K562 (cell line): ENCODE results near the gene TSSK2. TPM values are rescaled to one million over a fixed set of nuclear protein-coding genes. Genes with fewer than 3 reads are reported as not detected.

Source experiments
- ATAC-seq: fragments of 200-7000 bp; cut with Tn5 transposase; 3 replicates; pipeline ENCODE4 v1.9.1; 2020; ENCODE audit warnings: moderate library complexity
- BruUV-seq: library from RNA; stranded (reverse); fragments of 400-500 nt; replicated peaks from 2 replicates; lab custom pipeline; 2021; lab: Mats Ljungman, UMichigan
- CTCF ChIA-PET: fragments of 300-600 bp; formaldehyde crosslinking; extraction: SDS; loops from one replicate; lab custom pipeline; 2021; ENCODE audit warnings: low intra/inter-chr PET ratio; lab: Yijun Ruan, JAX
- POLR2A ChIA-PET: fragments of 300-600, 350-650 bp; sonication (Branson Sonifier 250); formaldehyde crosslinking; extraction: SDS; loops from one replicate; lab custom pipeline; 2021; ENCODE audit warnings: antibody characterized with exemption, inconsistent platforms; lab: Yijun Ruan, JAX
- DNase-seq, 4 experiments: peaks; one replicate each; pipeline versions ENCODE4 v3.0.0 to v3.0.0-alpha.2; 2011 to 2018; ENCODE audit warnings: low spot score in 3 of 4, mixed read lengths in 3 of 4; ENCODE audit errors: extremely low read depth in 1 of 4
- FAIRE-seq: peaks from 2 replicates; lab custom pipeline; 2011; peaks lifted over from hg19 to GRCh38; lab: Jason Lieb, UNC
- H2AFZ ChIP-seq: 2 replicates; pipeline ENCODE4 v1.6.0; 2011; ENCODE audit warnings: low read depth, low read length, control low read depth, inconsistent platforms
- H3K27ac ChIP-seq: fragments of 200-600 bp; 3 replicates; pipeline ENCODE4 v1.8.0; 2011; ENCODE audit warnings: low read depth, mild to moderate bottlenecking, control low read depth, inconsistent platforms, low read length, moderate library complexity, mixed read lengths; ENCODE audit errors: extremely low read depth
- H3K27me3 ChIP-seq, 2 experiments: fragments of 300-600 bp in 1 of 2; 2 replicates in 1 of 2; 3 replicates in 1 of 2; pipeline versions ENCODE4 v1.6.0 to v1.8.0; 2011; ENCODE audit warnings: inconsistent platforms in 2 of 2, low read length in 2 of 2, mild to moderate bottlenecking in 1 of 2, mixed read lengths in 1 of 2, moderate library complexity in 1 of 2; ENCODE audit not compliant: control insufficient read depth in 2 of 2, insufficient read depth in 2 of 2
- H3K36me3 ChIP-seq: fragments of 300-600 bp; 3 replicates; pipeline ENCODE4 v1.8.0; 2011; ENCODE audit warnings: mild to moderate bottlenecking, low read length, inconsistent platforms; ENCODE audit not compliant: control insufficient read depth, insufficient read depth
- H3K4me1 ChIP-seq, 2 experiments: fragments of 200-600 bp in 1 of 2; replicated peaks in 1 of 2; 2 replicates in 1 of 2; 3 replicates in 1 of 2; pipeline versions ENCODE4 v1.5.1 to v1.8.0; 2011; ENCODE audit warnings: inconsistent platforms in 2 of 2, low read length in 2 of 2, mild to moderate bottlenecking in 1 of 2, mixed read lengths in 1 of 2, moderate library complexity in 1 of 2; ENCODE audit not compliant: control insufficient read depth in 2 of 2, insufficient read depth in 2 of 2
- H3K4me2 ChIP-seq: 2 replicates; pipeline ENCODE4 v1.6.1; 2011; ENCODE audit warnings: low read length, control low read depth, inconsistent platforms, mixed read lengths; ENCODE audit not compliant: insufficient read depth
- H3K4me3 ChIP-seq: fragments of 200-600 bp; sonication (generic), shearing (Covaris generic); 2 replicates; pipeline ENCODE4 v1.5.1; 2016; ENCODE audit warnings: control low read depth, inconsistent platforms
- H3K79me2 ChIP-seq: fragments of 200-600 bp; 3 replicates; pipeline ENCODE4 v1.8.0; 2011; ENCODE audit warnings: low read length, inconsistent platforms; ENCODE audit not compliant: control insufficient read depth, insufficient read depth
- H3K9ac ChIP-seq, 2 experiments: 2 replicates each; pipeline versions ENCODE4 v1.6.0 to v1.6.1; 2011; ENCODE audit warnings: low read depth in 2 of 2, low read length in 2 of 2, control low read depth in 1 of 2, inconsistent platforms in 1 of 2, mild to moderate bottlenecking in 1 of 2, mixed read lengths in 1 of 2; ENCODE audit not compliant: insufficient read depth in 1 of 2
- H3K9me1 ChIP-seq: one replicate; pipeline ENCODE4 v1.6.0; 2011; ENCODE audit warnings: inconsistent platforms, mild to moderate bottlenecking, low read length, moderate library complexity; ENCODE audit not compliant: control insufficient read depth, insufficient read depth
- H3K9me3 ChIP-seq: replicated peaks from 2 replicates; pipeline ENCODE4 v1.5.1; 2011; ENCODE audit warnings: low read depth, low read length, inconsistent platforms; ENCODE audit not compliant: control insufficient read depth, insufficient read depth
- H4K20me1 ChIP-seq: replicated peaks from 2 replicates; pipeline ENCODE4 v1.6.1; 2011; ENCODE audit warnings: low read length, inconsistent platforms, mixed read lengths; ENCODE audit not compliant: control insufficient read depth, insufficient read depth
- ARID3B ChIP-seq: fragments of 250-450 bp; sonication (Bioruptor Pico); IDR thresholded peaks from 2 replicates; pipeline ENCODE4 v1.4.0; 2020; ENCODE audit warnings: borderline replicate concordance
- BHLHE40 ChIP-seq: IDR thresholded peaks from 2 replicates; pipeline ENCODE4 v1.6.1; 2011; ENCODE audit warnings: low read length, improper control_type of control experiment
- CC2D1A ChIP-seq: fragments of 450-650 bp; IDR thresholded peaks from 2 replicates; pipeline ENCODE4 v1.6.1; 2017; ENCODE audit warnings: mild to moderate bottlenecking
- DACH1 ChIP-seq: fragments of 450-650 bp; IDR thresholded peaks from 2 replicates; pipeline ENCODE4 v1.6.1; 2018; ENCODE audit not compliant: partially characterized antibody
- EZH2 ChIP-seq: IDR thresholded peaks from 2 replicates; pipeline ENCODE4 v1.6.1; 2012; ENCODE audit warnings: low read depth, mild to moderate bottlenecking, inconsistent platforms, low read length, borderline replicate concordance
- HNRNPK ChIP-seq: fragments of 200-400 bp; formaldehyde crosslinking; IDR thresholded peaks from one replicate; pipeline ENCODE4 v1.6.1; 2018; ENCODE audit warnings: mild to moderate bottlenecking, low read depth, low read length; ENCODE audit not compliant: poor library complexity, severe bottlenecking
- KDM1A ChIP-seq, 2 experiments: fragments of 450-650 bp; IDR thresholded peaks; 2 replicates each; pipeline ENCODE4 v1.6.1; 2016; ENCODE audit warnings: mild to moderate bottlenecking in 2 of 2
- PTBP1 ChIP-seq: fragments of 200-400 bp; formaldehyde crosslinking; IDR thresholded peaks from 2 replicates; pipeline ENCODE4 v1.6.1; 2017; ENCODE audit warnings: low read depth, low read length
- RB1 ChIP-seq: fragments of 450-650 bp; IDR thresholded peaks from 2 replicates; pipeline ENCODE4 v1.6.1; 2017; ENCODE audit warnings: low read depth, mild to moderate bottlenecking
- SETDB1 ChIP-seq: IDR thresholded peaks from one replicate; pipeline ENCODE4 v1.6.1; 2012; ENCODE audit warnings: low read length, control low read depth, inconsistent platforms
- SMAD1 ChIP-seq: fragments of 150-350 bp; IDR thresholded peaks from 2 replicates; pipeline ENCODE4 v1.6.1; 2014; ENCODE audit warnings: low read length, low read depth; ENCODE audit not compliant: partially characterized antibody
- STAT6 ChIP-seq: sonication (generic); formaldehyde crosslinking; IDR thresholded peaks from 2 replicates; pipeline ENCODE4 v1.8.1; 2023; ENCODE audit warnings: mild to moderate bottlenecking, missing genetic modification reagents
- TEAD1 ChIP-seq, 2 experiments: fragments of 450-650 bp in 1 of 2; sonication (generic) in 1 of 2; formaldehyde crosslinking; IDR thresholded peaks; 2 replicates each; pipeline versions ENCODE4 v1.4.0 to v1.8.0; 2020 to 2022; ENCODE audit warnings: mild to moderate bottlenecking in 2 of 2, missing genetic modification reagents in 1 of 2
- TEAD4 ChIP-seq, 2 experiments: sonication (generic) in 1 of 2; formaldehyde crosslinking in 1 of 2; IDR thresholded peaks; 2 replicates each; pipeline versions ENCODE4 v1.6.1 to v1.8.0; 2012 to 2022; ENCODE audit warnings: borderline replicate concordance in 1 of 2, inconsistent platforms in 1 of 2, low read length in 1 of 2, mild to moderate bottlenecking in 1 of 2, missing genetic modification reagents in 1 of 2
- XRCC5 ChIP-seq: fragments of 200-400 bp; formaldehyde crosslinking; IDR thresholded peaks from 2 replicates; pipeline ENCODE4 v1.6.1; 2017; ENCODE audit warnings: low read depth, mild to moderate bottlenecking, low read length
- ZKSCAN8 ChIP-seq: fragments of 200-800 bp; sonication (Bioruptor generic); IDR thresholded peaks from 2 replicates; pipeline ENCODE4 v1.6.1; 2016; ENCODE audit warnings: missing genetic modification characterization, missing compliant biosample characterization
- WGBS: fragments of 100-300 bp; shearing (Covaris generic); methylation state at CpG from one replicate; pipeline ENCODE4 v1.1.6; 2016; ENCODE audit warnings: low coverage, mixed read lengths; ENCODE audit not compliant: insufficient coverage; ENCODE audit errors: missing lambda C conversion rate; 5-methylcytosine and 5-hydroxymethylcytosine counted together
- in situ Hi-C: fragments of 300-500 bp; cut with MboI; formaldehyde crosslinking; loops from 4 replicates; pipeline ENCODE4 v1.15.0; 2018; ENCODE audit warnings: inconsistent platforms, mixed read lengths
- intact Hi-C: fragments of 100-400 bp; cut with micrococcal nuclease; formaldehyde crosslinking; loops from 2 replicates; pipeline ENCODE4 v1.14.2; 2022
- polyA plus RNA-seq, 8 experiments: library from polyadenylated mRNA; depleted of rRNA in 4 of 8; stranded (reverse) in 5 of 8; unstranded in 3 of 8; fragments of >200 nt; fragmentation: Nextera tagmentation in 2 of 8; fragmentation: Illumina TruSeq in 1 of 8; extraction: Ambion mirVana in 2 of 8; extraction: Trizol in 1 of 8; gene quantifications; 2 replicates each; pipeline versions ENCODE4 v1.2.1 to v1.2.3, GENCODE V29; 2011 to 2014; ENCODE audit warnings: inconsistent platforms in 1 of 8, missing spikeins in 1 of 8
- total RNA-seq, 7 experiments: library from RNA; depleted of rRNA in 6 of 7; stranded (reverse); fragments of >200 nt in 6 of 7; fragmentation: Illumina TruSeq in 2 of 7; extraction: Trizol in 2 of 7; gene quantifications; 2 replicates each; pipeline versions ENCODE4 v1.2.1 to v1.2.3, GENCODE V29; 2011 to 2021; ENCODE audit warnings: low replicate concordance in 1 of 7
- TF ChIP-seq, protein P1 (sequence below): sonication (generic); formaldehyde crosslinking; IDR thresholded peaks from 2 replicates; pipeline ENCODE4 v1.8.1; 2023; ENCODE audit warnings: mild to moderate bottlenecking, missing genetic modification reagents

The TSSK2 gene
- total and polyA plus RNA-seq, 9 of the 15 experiments (the other 6 are each of a cell fraction or from before 2014, with no cell fraction given), result 0.04 TPM; not detected in 8

DNA sequence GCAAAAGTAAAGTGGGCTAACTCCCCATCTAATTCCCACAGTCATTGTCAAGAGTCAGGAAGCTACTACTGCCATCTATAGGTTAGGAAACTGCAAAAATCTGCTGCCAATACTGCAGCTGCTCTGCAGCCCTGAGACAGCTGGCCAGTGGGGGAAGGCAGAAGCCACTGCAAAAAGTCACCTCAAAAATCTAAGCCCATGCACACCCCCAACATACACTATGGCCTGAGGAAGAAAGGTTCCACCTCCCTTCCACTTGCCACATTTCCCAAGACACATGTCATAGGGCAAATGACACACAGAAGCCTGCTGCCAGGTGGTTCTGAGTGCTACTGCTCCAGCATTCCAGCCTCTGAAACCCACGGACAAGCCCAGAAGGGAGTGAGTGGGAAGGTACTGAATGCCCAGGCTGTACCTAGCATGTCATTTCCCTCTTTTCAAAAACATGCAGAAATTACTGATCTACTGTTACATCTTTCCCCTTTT, 45.8 kb upstream of the TSSK2 start:
- WGBS, result 26% methylated on average over 1 of the region's 1 CpG
- no peaks in the 10 kb centered on the region for H3K9me3 ChIP-seq
- H3K27ac ChIP-seq, result no peak overlapping the region
- ChIA-PET POLR2A (interaction anchor here (0.5 to 1.6 kb wide), 6 partner anchors 8 to 1077 kb away, joined by 3 to 6 read pairs (median 4); no protein-coding TSS in a partner anchor), CTCF (interaction anchor here (0.6 to 1.4 kb wide), 2 partner anchors 49 to 130 kb away, joined by 3 to 4 read pairs; no protein-coding TSS in a partner anchor)
- intact Hi-C loops (no loop called here), in situ Hi-C loops (no loop called here)
- H3K79me2 ChIP-seq, result peaks cover 8% of the 10 kb centered on the region; the same call in 2 of the 3 replicates
- peaks cover 12% of the 10 kb centered on the region for H4K20me1 ChIP-seq
- no TSS peak for BruUV-seq
- no peaks in the 10 kb centered on the region for H3K27me3 ChIP-seq
- no peak overlapping the region for H3K4me3 ChIP-seq
- ATAC-seq (peak; percentile 87), FAIRE-seq (peak; percentile 75), DNase-seq (peak in 3 of 4 experiments; percentile 54 to 77 (median 71))
- no peak overlapping the region for H2AFZ ChIP-seq
- no peak overlapping the region for H3K9ac ChIP-seq
- H3K4me2 ChIP-seq, result no peak overlapping the region
- H3K36me3 ChIP-seq, result peaks cover 45% of the 10 kb centered on the region; the same call in 2 of the 3 replicates
- H3K4me1 ChIP-seq, result peaks cover 7 to 18% of the 10 kb centered on the region in 2 experiments
- peaks cover 7% of the 10 kb centered on the region for H3K9me1 ChIP-seq
- no peak for TF ChIP-seq PTBP1
- TF ChIP-seq EZH2, result no peak
- TF ChIP-seq XRCC5, result peak; percentile 64; the same call in 1 of the 2 replicates
- no peak for TF ChIP-seq BHLHE40
- 0 out of 2 replicates have a peak, but pooled peaks have one; percentile 26 for TF ChIP-seq RB1
- TF ChIP-seq KDM1A (IDR thresholded peaks at IDR 0.05), result no peak
- 0 out of 4 replicates have a peak, but pooled peaks of 1 of the 2 experiments have one; percentile 15 for TF ChIP-seq TEAD1 (CRISPR knock-in tag; IDR thresholded peaks at IDR 0.05)
- TF ChIP-seq DACH1, result peak; percentile 49
- no peak for TF ChIP-seq HNRNPK
- peak; percentile 95 for TF ChIP-seq SETDB1
- no peak for TF ChIP-seq TEAD4 (IDR thresholded peaks at IDR 0.05; ENCODE audit: low read length)
- no peak for TF ChIP-seq TEAD4 (CRISPR knock-in tag; IDR thresholded peaks at IDR 0.05; ENCODE audit: borderline replicate concordance)
- no peak for TF ChIP-seq SMAD1
- no peak for TF ChIP-seq CC2D1A
- TF ChIP-seq, protein P1, sequence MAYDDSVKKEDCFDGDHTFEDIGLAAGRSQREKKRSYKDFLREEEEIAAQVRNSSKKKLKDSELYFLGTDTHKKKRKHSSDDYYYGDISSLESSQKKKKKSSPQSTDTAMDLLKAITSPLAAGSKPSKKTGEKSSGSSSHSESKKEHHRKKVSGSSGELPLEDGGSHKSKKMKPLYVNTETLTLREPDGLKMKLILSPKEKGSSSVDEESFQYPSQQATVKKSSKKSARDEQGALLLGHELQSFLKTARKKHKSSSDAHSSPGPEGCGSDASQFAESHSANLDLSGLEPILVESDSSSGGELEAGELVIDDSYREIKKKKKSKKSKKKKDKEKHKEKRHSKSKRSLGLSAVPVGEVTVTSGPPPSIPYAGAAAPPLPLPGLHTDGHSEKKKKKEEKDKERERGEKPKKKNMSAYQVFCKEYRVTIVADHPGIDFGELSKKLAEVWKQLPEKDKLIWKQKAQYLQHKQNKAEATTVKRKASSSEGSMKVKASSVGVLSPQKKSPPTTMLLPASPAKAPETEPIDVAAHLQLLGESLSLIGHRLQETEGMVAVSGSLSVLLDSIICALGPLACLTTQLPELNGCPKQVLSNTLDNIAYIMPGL (CRISPR knock-in tag), result peak; percentile 25; the same call in 1 of the 2 replicates
- no peak for TF ChIP-seq ZKSCAN8 (CRISPR knock-in tag)
- no peak for TF ChIP-seq ARID3B (CRISPR knock-in tag)
- TF ChIP-seq STAT6 (CRISPR knock-in tag), result no peak
